Endothelial cell of umbilical vein (primary cell): ENCODE results near the gene ZNF644.

Experiments used
- EZH2 ChIP-seq: IDR thresholded peaks from 2 replicates; pipeline ENCODE4 v1.6.1; 2012; ENCODE audit warnings: borderline replicate concordance, low read depth, mild to moderate bottlenecking, moderate library complexity, low read length, inconsistent platforms; ENCODE audit not compliant: severe bottlenecking
- FOS ChIP-seq: IDR thresholded peaks from 2 replicates; pipeline ENCODE4 v1.6.1; 2011; ENCODE audit warnings: mild to moderate bottlenecking, low read length, moderate library complexity, borderline replicate concordance; ENCODE audit not compliant: insufficient read depth
- GATA2 ChIP-seq: IDR thresholded peaks from 2 replicates; pipeline ENCODE4 v1.7.0; 2011; ENCODE audit warnings: low read depth, mild to moderate bottlenecking, moderate library complexity, mixed read lengths, low read length; ENCODE audit not compliant: insufficient read length, insufficient read depth
- JUN ChIP-seq: IDR thresholded peaks from 2 replicates; pipeline ENCODE4 v1.6.1; 2011; ENCODE audit warnings: borderline replicate concordance, low read depth; ENCODE audit not compliant: insufficient read length, insufficient read depth
- MYC ChIP-seq: IDR thresholded peaks from one replicate; pipeline ENCODE4 v1.6.1; 2011; ENCODE audit warnings: mild to moderate bottlenecking, low read depth, low read length
- POLR2A ChIP-seq: IDR thresholded peaks from 2 replicates; pipeline ENCODE4 v1.6.1; 2012; ENCODE audit warnings: low read depth, mild to moderate bottlenecking, control low read depth, low read length
- POLR2AphosphoS5 ChIP-seq: IDR thresholded peaks from 2 replicates; pipeline ENCODE4 v1.6.1; 2012; ENCODE audit warnings: low read depth, mild to moderate bottlenecking, control low read depth, low read length, moderate library complexity; ENCODE audit not compliant: insufficient read depth
- TF ChIP-seq, protein P1 (sequence below), 2 donors: IDR thresholded peaks; 1 replicate in 1 of 2; 2 replicates in 1 of 2; pipeline ENCODE4 v1.5.1; 2011; ENCODE audit warnings: low read length in 2 of 2, mild to moderate bottlenecking in 2 of 2, moderate library complexity in 2 of 2, control low read depth in 1 of 2, inconsistent platforms in 1 of 2, low read depth in 1 of 2; ENCODE audit not compliant: insufficient read depth in 1 of 2; ENCODE audit errors: extremely low read depth in 1 of 2
- TF ChIP-seq, protein P2 (sequence below): IDR thresholded peaks from 2 replicates; pipeline ENCODE4 v1.6.1; 2011; ENCODE audit not compliant: insufficient read depth, insufficient read length

- TF ChIP-seq, protein P1, sequence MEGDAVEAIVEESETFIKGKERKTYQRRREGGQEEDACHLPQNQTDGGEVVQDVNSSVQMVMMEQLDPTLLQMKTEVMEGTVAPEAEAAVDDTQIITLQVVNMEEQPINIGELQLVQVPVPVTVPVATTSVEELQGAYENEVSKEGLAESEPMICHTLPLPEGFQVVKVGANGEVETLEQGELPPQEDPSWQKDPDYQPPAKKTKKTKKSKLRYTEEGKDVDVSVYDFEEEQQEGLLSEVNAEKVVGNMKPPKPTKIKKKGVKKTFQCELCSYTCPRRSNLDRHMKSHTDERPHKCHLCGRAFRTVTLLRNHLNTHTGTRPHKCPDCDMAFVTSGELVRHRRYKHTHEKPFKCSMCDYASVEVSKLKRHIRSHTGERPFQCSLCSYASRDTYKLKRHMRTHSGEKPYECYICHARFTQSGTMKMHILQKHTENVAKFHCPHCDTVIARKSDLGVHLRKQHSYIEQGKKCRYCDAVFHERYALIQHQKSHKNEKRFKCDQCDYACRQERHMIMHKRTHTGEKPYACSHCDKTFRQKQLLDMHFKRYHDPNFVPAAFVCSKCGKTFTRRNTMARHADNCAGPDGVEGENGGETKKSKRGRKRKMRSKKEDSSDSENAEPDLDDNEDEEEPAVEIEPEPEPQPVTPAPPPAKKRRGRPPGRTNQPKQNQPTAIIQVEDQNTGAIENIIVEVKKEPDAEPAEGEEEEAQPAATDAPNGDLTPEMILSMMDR (IDR thresholded peaks at IDR 0.05; ENCODE audit: extremely low read depth in 1 of 2, insufficient read depth in 1 of 2, low read depth in 1 of 2, low read length in 2 of 2) = no peak
- no peak for TF ChIP-seq FOS
- no peak for TF ChIP-seq POLR2A
- TF ChIP-seq POLR2AphosphoS5 = no peak
- no peak for TF ChIP-seq EZH2
- TF ChIP-seq JUN = no peak
- no peak for TF ChIP-seq GATA2
- TF ChIP-seq, protein P2, sequence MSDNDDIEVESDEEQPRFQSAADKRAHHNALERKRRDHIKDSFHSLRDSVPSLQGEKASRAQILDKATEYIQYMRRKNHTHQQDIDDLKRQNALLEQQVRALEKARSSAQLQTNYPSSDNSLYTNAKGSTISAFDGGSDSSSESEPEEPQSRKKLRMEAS = no peak
- no peak for TF ChIP-seq MYC
Measured at GRCh38 chr1:90948301-90948700, 73.5 kb downstream of the ZNF644 start.
